Endothelial cell of umbilical vein (primary cell): ENCODE measurements around the gene CENPB. TPM values are rescaled to one million over a fixed set of nuclear protein-coding genes. Genes with fewer than 3 reads are reported as not detected.

Experiments used
- BruUV-seq: library from RNA; stranded (reverse); fragments of 400-500 nt; replicated peaks from 2 replicates; lab custom pipeline; 2021; lab: Mats Ljungman, UMichigan
- CTCF ChIA-PET: fragments of 300-600, 350-600 bp; sonication (Branson Sonifier 250); formaldehyde crosslinking; loops from one replicate; lab custom pipeline; 2021; ENCODE audit warnings: antibody characterized with exemption, inconsistent platforms; lab: Charles Lee
- POLR2A ChIA-PET: fragments of 300-600, 350-600 bp; sonication (Branson Sonifier 250); formaldehyde crosslinking; loops from one replicate; lab custom pipeline; 2021; ENCODE audit warnings: antibody characterized with exemption, inconsistent platforms; lab: Charles Lee
- DNase-seq: peaks from one replicate; pipeline ENCODE4 v3.0.0-alpha.2; 2011; ENCODE audit warnings: low read depth, low spot score
- FAIRE-seq: peaks from 2 replicates; lab custom pipeline; 2011; peaks lifted over from hg19 to GRCh38; lab: Jason Lieb, UNC
- H2AFZ ChIP-seq: 2 replicates; pipeline ENCODE4 v1.6.0; 2012; ENCODE audit warnings: low read depth, low read length, control low read depth, inconsistent platforms
- H3K27ac ChIP-seq: 2 replicates; pipeline ENCODE4 v1.5.1; 2011; ENCODE audit warnings: low read depth, mild to moderate bottlenecking, control low read depth, low read length, moderate library complexity; ENCODE audit not compliant: insufficient read depth
- H3K27me3 ChIP-seq, 2 experiments: 2 replicates each; pipeline versions ENCODE4 v1.6.0 to v1.6.1; 2011; ENCODE audit warnings: low read length in 2 of 2, mixed read lengths in 1 of 2; ENCODE audit not compliant: control insufficient read depth in 2 of 2, insufficient read depth in 2 of 2
- H3K36me3 ChIP-seq, 2 experiments: 2 replicates in 1 of 2; 3 replicates in 1 of 2; pipeline ENCODE4 v1.5.1; 2011; ENCODE audit warnings: low read length in 2 of 2, mild to moderate bottlenecking in 1 of 2, moderate library complexity in 1 of 2; ENCODE audit not compliant: control insufficient read depth in 2 of 2, insufficient read depth in 2 of 2; ENCODE audit errors: extremely low read depth in 1 of 2
- H3K4me1 ChIP-seq: 3 replicates; pipeline ENCODE4 v1.5.1; 2011; ENCODE audit warnings: mild to moderate bottlenecking, low read length; ENCODE audit not compliant: control insufficient read depth, insufficient read depth; ENCODE audit errors: extremely low read depth
- H3K4me2 ChIP-seq: 2 replicates; pipeline ENCODE4 v1.6.1; 2011; ENCODE audit warnings: low read length, control low read depth, mixed read lengths; ENCODE audit not compliant: insufficient read depth
- H3K4me3 ChIP-seq, 3 experiments: fragments of 200-600 bp in 1 of 3; sonication (generic), shearing (Covaris generic) in 1 of 3; replicated peaks in 1 of 3; 2 replicates each; pipeline ENCODE4 v1.5.1; 2011 to 2016; ENCODE audit warnings: control low read depth in 3 of 3, low read length in 3 of 3, mild to moderate bottlenecking in 2 of 3, inconsistent platforms in 1 of 3, low read depth in 1 of 3, moderate library complexity in 1 of 3; ENCODE audit not compliant: insufficient read depth in 1 of 3
- H3K79me2 ChIP-seq: 2 replicates; pipeline ENCODE4 v1.6.0; 2012; ENCODE audit warnings: low read length, inconsistent platforms; ENCODE audit not compliant: control insufficient read depth, insufficient read depth
- H3K9ac ChIP-seq: replicated peaks from 2 replicates; pipeline ENCODE3; 2011; ENCODE audit warnings: low read length, control low read depth; ENCODE audit not compliant: insufficient read depth; ENCODE audit errors: extremely low read depth
- H3K9me1 ChIP-seq: replicated peaks from 3 replicates; pipeline ENCODE4 v1.6.0; 2011; ENCODE audit warnings: mild to moderate bottlenecking, low read length; ENCODE audit not compliant: control insufficient read depth, insufficient read depth; ENCODE audit errors: extremely low read depth
- H3K9me3 ChIP-seq: replicated peaks from 2 replicates; pipeline ENCODE4 v1.5.1; 2012; ENCODE audit warnings: low read length, inconsistent platforms; ENCODE audit not compliant: control insufficient read depth, insufficient read depth
- H4K20me1 ChIP-seq: replicated peaks from 2 replicates; pipeline ENCODE3; 2011; ENCODE audit warnings: mild to moderate bottlenecking, low read length; ENCODE audit not compliant: control insufficient read depth, insufficient read depth; ENCODE audit errors: extremely low read depth
- CTCF ChIP-seq, 2 donors: IDR thresholded peaks; 1 replicate in 1 of 2; 2 replicates in 1 of 2; pipeline ENCODE4 v1.5.1; 2011; ENCODE audit warnings: low read length in 2 of 2, mild to moderate bottlenecking in 2 of 2, moderate library complexity in 2 of 2, control low read depth in 1 of 2, inconsistent platforms in 1 of 2, low read depth in 1 of 2; ENCODE audit not compliant: insufficient read depth in 1 of 2; ENCODE audit errors: extremely low read depth in 1 of 2
- EZH2 ChIP-seq: IDR thresholded peaks from 2 replicates; pipeline ENCODE4 v1.6.1; 2012; ENCODE audit warnings: borderline replicate concordance, low read depth, mild to moderate bottlenecking, moderate library complexity, low read length, inconsistent platforms; ENCODE audit not compliant: severe bottlenecking
- FOS ChIP-seq: IDR thresholded peaks from 2 replicates; pipeline ENCODE4 v1.6.1; 2011; ENCODE audit warnings: mild to moderate bottlenecking, low read length, moderate library complexity, borderline replicate concordance; ENCODE audit not compliant: insufficient read depth
- GATA2 ChIP-seq: IDR thresholded peaks from 2 replicates; pipeline ENCODE4 v1.7.0; 2011; ENCODE audit warnings: low read depth, mild to moderate bottlenecking, moderate library complexity, mixed read lengths, low read length; ENCODE audit not compliant: insufficient read length, insufficient read depth
- JUN ChIP-seq: IDR thresholded peaks from 2 replicates; pipeline ENCODE4 v1.6.1; 2011; ENCODE audit warnings: borderline replicate concordance, low read depth; ENCODE audit not compliant: insufficient read length, insufficient read depth
- MAX ChIP-seq: IDR thresholded peaks from 2 replicates; pipeline ENCODE4 v1.6.1; 2011; ENCODE audit not compliant: insufficient read depth, insufficient read length
- MYC ChIP-seq: IDR thresholded peaks from one replicate; pipeline ENCODE4 v1.6.1; 2011; ENCODE audit warnings: mild to moderate bottlenecking, low read depth, low read length
- POLR2A ChIP-seq: IDR thresholded peaks from 2 replicates; pipeline ENCODE4 v1.6.1; 2012; ENCODE audit warnings: low read depth, mild to moderate bottlenecking, control low read depth, low read length
- POLR2AphosphoS5 ChIP-seq: IDR thresholded peaks from 2 replicates; pipeline ENCODE4 v1.6.1; 2012; ENCODE audit warnings: low read depth, mild to moderate bottlenecking, control low read depth, low read length, moderate library complexity; ENCODE audit not compliant: insufficient read depth
- dilution Hi-C: fragments of 300-500 bp; cut with MboI; formaldehyde crosslinking; loops from one replicate; pipeline ENCODE4 v1.15.0; 2019; ENCODE audit warnings: low sequenced_read_pairs; ENCODE audit not compliant: extremely low pct_ligation_motif_present
- intact Hi-C: fragments of 100-400 bp; cut with micrococcal nuclease; formaldehyde crosslinking; loops from one replicate; pipeline ENCODE4 v1.10.0; 2022
- polyA plus RNA-seq, 4 experiments: library from polyadenylated mRNA; depleted of rRNA in 3 of 4; stranded (reverse) in 3 of 4; unstranded in 1 of 4; fragments of >200 nt; gene quantifications; 2 replicates each; pipeline versions ENCODE4 v1.2.1 to v1.2.3, GENCODE V29; 2011 to 2012; ENCODE audit warnings: missing spikeins in 1 of 4
- total RNA-seq: library from RNA; stranded (reverse); gene quantifications from 2 replicates; pipeline ENCODE4 v1.2.3, GENCODE V29; 2021

CENPB gene
- total and polyA plus RNA-seq, 2 donors (not counting 3 experiments of a cell fraction or from before 2014, with no cell fraction given), result 30.4 to 90.3 TPM

- Histone ChIP-seq H3K79me2 (peaks cover 31% of the 10 kb centered on the region), H3K9me1 (no peaks in the 10 kb centered on the region), H3K27me3 (peaks cover 8 to 19% of the 10 kb centered on the region in 2 experiments), H3K36me3 (peaks cover 0 to 5% of the 10 kb centered on the region in 2 experiments), H3K27ac (no peak overlapping the region), H3K4me1 (peaks cover 29% of the 10 kb centered on the region), H3K9me3 (no peaks in the 10 kb centered on the region), H3K4me2 (no peak overlapping the region), H3K9ac (no peak overlapping the region), H2AFZ (no peak overlapping the region), H4K20me1 (no peaks in the 10 kb centered on the region), H3K4me3 (no peak overlapping the region)
- no peak for FAIRE-seq
- CTCF ChIA-PET, result interaction anchor here (7.6 kb wide), 1 partner anchor 36 kb away, joined by 214 read pairs; the partner anchor contains the start of gene AP5S1
- POLR2A ChIA-PET, result no interaction called here
- DNase-seq, result no peak
- dilution Hi-C loops, result no loop called here
- no TSS peak for BruUV-seq
- intact Hi-C loops, result no loop called here
- TF ChIP-seq CTCF (IDR thresholded peaks at IDR 0.05; ENCODE audit: extremely low read depth in 1 of 2, insufficient read depth in 1 of 2, low read depth in 1 of 2, low read length in 2 of 2) (no peak), MAX (no peak), POLR2AphosphoS5 (no peak), GATA2 (no peak), EZH2 (no peak), FOS (no peak), JUN (no peak), MYC (no peak), POLR2A (no peak)
Measured at GRCh38 chr20:3782597-3782996, 3.9 kb downstream of the CENPB start.
